Renal cortex interstitium (tissue), 11 donors: ENCODE results near the gene COG5. TPM values are rescaled to one million over a fixed set of nuclear protein-coding genes. Genes with fewer than 3 reads are reported as not detected.

ENCODE experiments used
- DNase-seq, 11 donors: peaks; one replicate each; pipeline ENCODE4 v3.0.0-alpha.2; 2013; ENCODE audit warnings: low read depth in 9 of 11, low spot score in 4 of 11; ENCODE audit errors: extremely low read depth in 1 of 11
- polyA plus RNA-seq, 3 donors: library from polyadenylated mRNA; unstranded; fragments of 120-200 nt; gene quantifications; one replicate each; pipeline ENCODE4 v1.2.1, GENCODE V29; 2013; ENCODE audit not compliant: insufficient read length in 3 of 3

COG5 gene
- polyA plus RNA-seq, 3 donors, result 31.0 to 36.7 (median 35.6) TPM

DNA sequence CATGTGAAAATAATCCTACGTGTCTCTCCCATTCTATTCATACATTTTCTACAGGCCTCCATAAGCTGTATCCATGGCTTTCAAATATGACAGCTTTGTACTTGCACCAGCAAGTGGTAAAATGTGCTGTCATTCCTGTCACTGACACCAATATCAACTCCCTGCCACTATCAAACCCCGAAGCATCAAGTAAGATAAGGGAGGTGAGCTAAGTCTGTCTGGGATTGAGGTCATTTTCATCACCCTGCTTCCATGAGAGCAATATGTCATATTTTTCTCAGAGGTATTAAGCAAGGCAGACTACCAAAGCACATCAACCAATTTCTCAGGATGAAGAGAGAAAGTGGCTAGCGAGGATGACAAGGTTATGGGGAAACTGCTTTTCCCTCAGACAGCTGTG lies 82.8 kb downstream of the COG5 start:
- DNase-seq, result no peak

DNA sequence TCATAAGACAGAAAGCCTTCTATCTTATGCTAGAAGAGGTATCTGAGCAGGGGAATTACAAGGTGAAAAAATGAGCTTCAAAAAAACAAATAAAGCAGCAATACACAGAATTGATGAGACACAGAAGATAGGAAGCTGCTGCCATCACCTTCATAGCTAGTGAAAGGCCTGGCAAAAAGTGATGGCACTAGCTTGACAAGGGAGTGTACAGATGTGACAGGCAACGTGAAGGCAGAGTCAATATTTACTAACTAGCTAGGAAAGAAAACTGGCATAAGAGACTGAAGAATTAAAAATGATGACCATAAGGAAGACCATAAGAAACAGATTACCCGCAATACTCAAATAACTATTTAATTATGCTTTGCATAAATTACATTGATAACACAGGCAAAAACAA lies 84.4 kb downstream of the COG5 start:
- no peak for DNase-seq

DNA sequence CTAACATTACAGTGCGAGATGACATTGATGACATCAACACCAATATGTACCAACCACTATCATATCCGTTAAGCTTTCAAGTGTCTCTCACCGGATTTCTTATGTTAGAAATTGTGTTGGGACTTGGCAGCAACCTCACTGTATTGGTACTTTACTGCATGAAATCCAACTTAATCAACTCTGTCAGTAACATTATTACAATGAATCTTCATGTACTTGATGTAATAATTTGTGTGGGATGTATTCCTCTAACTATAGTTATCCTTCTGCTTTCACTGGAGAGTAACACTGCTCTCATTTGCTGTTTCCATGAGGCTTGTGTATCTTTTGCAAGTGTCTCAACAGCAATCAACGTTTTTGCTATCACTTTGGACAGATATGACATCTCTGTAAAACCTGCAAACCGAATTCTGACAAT lies 89.6 kb downstream of the COG5 start:
- no peak for DNase-seq

DNA sequence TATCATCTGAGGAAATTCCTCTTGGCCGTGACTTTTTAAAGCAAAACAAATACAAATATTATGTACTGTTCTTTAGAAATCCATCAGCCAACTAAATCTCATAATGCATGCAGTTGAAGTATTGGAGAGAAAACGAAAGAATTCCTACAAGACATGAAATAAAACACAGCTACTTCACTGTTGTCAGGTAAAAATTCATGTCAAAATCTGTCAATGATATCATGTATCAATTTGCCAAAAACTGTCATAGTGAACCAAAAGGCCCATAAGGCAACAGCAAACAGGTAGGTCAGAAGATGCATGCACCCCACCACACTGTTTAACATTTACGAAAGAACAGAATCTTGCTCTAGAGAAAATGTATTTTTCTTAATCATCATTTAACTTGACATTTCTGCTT lies 91.6 kb downstream of the COG5 start:
- no peak for DNase-seq

DNA sequence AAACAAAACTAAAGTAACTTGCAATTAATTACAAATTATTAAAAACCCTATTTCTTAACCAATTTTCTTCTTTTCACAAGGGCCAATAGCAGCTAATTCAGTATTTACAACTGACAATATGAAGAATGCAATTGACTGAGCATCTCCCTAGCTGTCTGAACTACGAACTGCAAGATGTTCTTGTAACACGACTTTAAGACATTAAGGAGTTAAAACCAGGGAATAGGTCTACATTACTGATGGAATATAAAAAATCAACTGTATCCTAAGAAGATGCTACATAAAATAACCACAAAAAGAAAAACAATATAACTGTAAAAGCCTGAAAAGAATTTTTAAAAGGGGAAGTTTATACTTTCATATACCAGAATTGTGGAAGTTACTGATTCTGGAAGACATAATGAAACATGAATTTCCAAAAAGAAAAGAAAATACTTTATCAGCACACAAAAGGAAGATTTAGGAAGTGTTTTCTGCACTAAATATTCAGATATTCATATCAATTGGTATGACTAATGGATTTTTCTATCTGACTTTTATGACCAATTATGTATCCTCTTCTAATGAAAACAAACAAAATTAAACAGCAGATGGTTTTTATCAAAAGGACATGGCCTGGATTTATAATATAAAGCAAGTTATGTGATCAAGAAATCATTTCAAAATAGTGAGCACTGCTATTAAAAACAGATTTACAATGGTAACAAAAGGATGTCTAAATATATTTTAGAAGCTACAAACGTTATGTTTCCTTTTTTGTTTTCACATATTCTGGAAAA lies 92.2 kb downstream of the COG5 start:
- no peak for DNase-seq

DNA sequence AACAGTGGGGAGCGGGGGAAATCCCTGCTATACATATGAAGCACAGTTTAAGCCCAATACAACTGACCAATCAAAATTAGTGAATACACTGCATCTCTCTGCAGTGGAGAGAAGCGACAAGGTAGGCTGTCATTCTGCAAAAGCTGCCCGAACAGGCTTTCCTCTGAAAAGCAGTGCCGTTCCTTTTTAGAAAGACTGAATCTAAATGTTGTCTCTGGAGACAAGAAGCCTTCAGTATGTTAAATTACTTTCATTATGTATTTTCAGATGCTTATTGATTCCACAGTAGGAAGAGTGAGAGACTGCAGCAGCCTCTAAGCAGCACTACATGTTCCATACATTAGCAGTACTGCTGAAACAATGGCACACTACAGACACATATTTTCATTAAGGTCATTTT lies 93.8 kb downstream of the COG5 start, which contains the start of gene GPR22:
Gene GPR22 (plus strand): TSS at position 129 of the 400 bp plus-strand sequence. CDS start 4,004 bp downstream, outside the sequence.
- no peak for DNase-seq

DNA sequence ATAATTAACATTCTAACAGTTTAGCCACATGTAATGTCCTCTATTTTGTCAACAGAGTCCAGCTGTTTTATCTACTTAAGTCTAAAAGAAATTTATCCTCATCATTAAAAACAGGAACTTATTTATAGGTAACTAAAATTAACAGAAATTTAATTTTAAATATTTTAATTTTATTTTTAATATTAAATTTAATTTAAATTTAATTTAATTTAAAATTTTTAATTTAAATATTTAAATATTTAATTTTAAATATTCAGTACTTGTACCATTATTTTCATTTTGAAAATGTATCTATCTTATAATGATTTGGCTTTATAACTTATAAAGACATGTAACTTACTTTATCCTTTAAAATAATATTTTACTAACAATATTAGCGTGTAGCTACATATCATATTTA lies 94.9 kb downstream of the COG5 start:
- no peak for DNase-seq

DNA sequence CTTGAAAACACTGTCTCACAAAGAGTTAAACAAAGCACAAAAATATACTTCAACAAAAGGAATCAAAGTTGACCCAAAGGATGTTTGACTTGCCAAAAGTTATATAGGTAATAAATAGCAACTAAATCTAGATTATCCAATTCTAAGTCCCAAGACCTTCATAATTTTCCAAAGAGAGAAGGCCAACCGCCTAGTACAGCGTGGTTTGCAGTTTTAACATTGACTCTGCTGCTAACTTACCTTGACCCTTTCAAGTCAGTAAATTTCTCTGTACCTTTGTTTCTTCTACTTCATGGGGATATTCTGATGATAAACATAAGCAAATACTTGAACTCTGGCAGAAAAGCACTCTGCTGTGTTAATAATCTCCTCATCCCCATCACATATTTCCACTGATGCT lies 95.7 kb downstream of the COG5 start:
- DNase-seq, result no peak

DNA sequence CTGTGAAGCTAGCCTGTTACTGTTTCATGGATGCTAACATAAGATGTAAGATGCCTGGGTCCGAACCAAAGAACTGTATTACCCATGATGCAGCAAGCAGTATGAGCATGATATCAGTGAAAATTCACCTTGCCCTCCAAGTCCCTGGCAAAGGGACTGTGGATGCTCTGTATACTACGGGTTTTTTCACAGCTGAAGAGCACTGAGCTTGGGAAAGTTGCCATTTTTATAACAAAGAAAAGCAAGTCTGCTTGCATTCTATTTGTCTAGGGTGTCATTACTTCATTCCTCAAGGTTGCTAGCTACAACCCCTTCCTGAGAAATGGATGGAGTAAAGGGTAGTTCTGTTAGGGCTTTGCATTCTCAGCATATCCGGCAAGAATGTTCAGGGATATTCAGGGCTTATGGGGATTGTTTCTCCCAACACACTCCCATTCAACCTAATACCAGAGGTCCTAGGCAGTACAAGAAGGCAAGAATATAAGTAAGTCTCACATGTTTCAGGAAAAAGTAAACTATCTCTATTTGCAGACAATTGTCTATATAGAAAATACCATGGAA lies 99.0 kb downstream of the COG5 start:
- DNase-seq, result no peak

DNA sequence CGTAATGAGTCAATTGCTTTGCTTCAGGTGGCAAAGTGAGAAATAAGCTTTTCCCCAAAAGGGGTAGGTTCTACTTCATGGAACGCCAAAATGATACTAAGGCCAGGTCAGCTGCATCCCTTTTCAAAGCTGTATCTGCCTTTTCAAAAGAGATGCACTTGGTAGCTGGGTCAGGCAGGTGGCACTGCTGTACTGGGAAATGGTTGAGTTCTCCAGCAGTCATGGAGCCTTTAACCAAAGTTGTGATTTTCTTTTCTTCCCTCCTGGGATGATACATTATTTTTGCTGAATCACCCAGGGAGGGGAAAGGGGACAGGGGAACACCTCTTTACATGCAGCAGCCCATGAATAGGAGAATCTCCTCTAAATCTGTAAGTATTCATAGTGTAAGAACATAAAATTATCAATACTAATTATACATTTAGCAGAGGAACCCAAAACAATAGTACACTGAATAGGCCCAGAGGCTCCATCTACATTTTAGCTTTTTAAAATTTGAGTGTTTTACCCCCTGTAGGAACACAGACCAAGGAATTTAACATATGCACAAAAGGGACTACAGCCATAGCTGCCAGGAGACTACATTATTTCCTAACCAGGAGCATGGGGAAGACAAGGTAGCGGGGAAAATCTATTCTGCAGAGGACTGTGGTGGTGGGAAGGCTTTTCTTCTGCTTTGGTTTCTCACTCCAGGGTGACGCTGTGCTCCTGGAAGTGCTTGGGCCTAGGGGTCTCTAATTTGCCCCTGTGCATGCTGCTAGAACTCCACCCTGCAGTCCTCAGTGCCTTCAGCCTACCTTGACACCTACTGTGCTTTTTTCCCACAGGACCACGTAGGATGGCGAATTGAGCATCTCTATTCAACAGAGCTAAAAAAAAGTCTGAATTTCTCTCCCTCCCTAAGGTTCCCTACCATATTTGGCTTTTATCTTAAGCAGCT lies 100.3 kb downstream of the COG5 start:
- peak in 10 of 11 donors; percentile 4 to 46 (median 26) for DNase-seq

DNA sequence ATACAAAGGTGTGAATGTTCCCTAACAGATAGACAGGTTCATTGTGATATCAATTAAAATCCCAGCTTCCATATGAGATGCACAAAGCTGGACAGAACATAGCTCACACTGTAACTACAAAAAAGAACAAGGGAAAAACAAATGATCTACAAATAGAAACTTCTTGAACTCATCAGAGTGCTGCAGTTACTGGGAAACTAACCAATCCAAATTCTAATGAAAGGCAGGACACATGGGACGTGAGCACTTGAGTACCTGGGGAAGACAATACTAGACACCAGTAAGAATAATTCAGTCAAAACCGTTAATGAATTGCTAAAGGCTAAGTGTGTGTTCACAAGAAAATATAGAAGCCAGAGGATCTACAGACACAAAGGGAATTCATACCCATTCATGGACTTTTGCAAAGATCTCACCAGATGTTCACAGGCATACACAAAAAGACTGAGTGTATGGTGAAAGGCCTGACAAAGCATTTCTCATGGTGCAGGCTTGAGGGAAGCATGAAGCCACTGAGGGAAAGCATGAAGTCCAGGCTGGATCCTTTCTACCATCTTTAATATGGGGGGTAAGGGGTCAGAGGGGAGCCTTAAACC lies 101.7 kb downstream of the COG5 start:
- no peak for DNase-seq

DNA sequence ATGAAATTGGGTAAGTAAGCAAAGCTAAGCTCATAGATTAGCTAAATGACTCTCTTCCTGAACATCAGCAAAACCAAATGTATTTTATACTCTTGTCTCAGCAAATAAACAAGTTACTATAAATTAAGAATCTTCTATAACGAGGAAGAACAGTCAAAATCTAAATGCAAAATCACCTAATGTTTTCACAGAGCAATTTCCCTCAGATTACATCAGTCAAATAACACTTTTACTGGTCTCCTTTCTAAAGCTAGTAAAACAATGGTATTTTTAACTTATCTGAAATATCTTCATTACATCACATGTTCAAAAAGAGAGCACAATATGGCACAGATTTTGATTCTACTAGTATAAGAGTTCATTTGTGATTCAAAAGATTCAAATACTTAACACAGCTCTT lies 110.3 kb downstream of the COG5 start:
- no peak for DNase-seq

DNA sequence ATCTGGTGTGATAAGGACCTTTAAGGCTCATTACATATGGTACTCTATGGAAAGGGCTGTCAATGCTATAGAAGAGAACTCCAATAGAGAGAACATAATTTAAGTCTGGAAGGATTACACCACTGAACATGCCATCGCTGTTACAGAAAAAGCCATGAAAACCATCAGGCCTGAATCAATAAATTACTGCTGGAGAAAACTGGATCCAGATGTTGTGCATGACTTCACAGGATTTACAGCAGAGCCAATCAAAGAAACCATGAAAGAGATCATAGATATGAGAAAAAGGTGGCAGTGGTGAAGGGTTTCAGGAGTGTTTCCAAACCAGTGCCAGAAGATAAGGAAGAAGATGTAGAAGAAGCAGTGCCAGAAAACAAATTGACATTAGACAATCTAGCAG lies 112.8 kb downstream of the COG5 start:
- DNase-seq, result no peak

DNA sequence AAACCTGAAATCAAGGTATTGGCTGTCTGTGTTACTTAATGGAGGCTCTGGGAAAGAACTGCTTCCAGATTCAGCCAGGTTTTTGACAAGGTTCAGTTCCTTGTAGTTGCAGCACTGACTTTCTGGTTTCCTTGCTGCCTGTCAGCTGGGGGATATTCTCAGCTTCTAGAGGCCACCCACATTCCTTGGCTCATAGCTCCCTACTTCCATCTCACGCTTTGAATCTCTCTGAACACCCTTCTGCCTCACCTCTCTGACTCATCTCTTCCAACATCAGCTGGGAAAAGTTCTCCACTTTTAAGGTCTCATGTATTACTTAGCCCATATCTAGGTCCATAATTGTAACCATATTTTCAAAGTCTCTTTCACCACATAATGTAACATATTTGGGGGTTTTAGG lies 116.7 kb downstream of the COG5 start:
- no peak for DNase-seq

DNA sequence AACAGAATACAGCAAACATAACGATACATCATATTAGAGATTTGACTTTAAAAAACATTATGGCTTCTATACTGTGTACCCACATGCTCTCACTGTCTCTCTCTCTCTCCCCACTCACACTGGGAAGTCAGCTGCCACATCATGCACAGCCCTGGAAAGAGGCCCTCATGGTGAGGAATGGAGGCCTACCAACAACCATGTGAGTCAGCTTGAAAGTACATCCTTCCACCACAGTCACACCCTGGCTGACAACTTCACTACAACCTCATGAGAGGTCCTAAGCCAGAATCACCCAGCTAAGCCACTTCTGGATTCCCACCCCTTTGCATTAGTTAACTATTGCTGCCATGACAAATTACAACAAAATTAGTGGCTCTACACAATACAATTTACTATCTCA lies 117.2 kb downstream of the COG5 start:
- DNase-seq, result no peak

DNA sequence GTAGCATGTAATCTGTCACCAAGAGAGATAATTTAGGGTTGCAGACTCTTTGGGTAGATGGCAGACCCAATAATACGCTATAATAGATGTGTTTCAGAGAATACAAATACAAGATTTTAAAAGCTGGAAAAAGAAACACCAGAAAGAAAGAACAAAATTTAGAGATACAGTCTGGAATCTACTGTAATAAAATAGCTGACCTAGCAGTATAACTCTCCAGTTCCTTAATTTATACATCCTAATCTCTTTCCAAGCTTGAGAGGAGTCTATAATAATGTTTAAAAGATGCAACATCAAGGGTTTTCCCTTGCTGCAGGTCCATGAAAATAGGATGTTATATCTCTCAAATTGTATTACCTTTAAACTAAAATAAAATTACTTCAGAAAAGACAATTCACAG lies 121.0 kb downstream of the COG5 start:
- DNase-seq, result no peak

DNA sequence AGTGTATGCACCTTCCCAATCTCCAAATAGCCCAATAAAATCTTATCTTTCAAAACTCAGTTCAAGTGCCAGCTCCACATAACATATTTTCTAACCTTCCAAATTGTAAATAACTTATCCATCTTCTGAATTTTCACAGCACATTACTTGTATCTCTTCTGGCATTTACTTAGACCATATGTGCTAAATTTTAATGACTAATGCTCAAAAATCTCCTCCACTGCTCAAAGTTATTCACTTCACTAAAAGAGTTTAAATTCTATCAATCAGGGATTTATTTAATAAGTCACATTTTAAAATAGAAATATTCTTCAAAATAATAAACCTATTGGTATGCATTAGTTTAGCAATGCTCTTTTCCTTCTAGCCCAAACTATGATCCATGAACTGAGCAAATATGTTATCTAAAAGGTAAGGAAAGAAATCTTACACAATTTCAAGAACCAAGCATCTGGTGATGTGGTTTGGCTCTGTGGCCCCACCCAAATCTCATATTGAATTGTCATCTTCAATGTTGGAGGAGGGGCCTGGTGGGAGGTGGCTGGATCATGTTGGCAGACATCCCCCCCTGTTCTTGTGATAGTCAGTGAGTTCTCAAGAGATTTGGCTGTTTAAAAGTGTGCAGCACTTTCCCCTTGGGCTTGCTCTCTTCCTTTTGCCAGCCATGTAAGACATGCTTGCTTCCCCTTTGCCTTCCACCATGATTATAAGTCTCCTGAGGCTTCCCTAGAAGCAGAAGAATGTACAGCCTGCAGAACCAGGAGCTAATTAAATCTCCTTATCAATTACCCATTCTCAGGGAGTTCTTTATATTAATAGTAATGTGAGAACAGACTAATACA lies 121.9 kb downstream of the COG5 start:
- no peak for DNase-seq

DNA sequence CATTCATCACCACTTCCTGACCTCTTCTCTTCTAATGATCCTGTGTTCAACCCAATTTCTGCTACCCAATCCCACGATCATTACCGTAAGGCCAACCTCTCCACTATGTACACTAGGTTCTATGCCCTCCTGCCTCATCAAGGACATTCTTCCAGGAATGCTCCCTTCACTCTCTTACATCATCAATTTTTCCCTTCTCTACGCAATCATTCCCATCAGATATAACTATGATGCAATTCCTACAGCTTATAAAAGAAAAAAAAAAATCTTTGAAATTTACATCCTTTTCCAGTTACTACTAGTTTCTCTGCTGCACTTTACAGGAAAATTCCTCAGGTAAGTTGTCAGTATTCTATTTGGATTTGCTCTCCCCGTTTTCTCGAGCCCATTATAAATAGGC lies 124.7 kb downstream of the COG5 start:
- no peak for DNase-seq

DNA sequence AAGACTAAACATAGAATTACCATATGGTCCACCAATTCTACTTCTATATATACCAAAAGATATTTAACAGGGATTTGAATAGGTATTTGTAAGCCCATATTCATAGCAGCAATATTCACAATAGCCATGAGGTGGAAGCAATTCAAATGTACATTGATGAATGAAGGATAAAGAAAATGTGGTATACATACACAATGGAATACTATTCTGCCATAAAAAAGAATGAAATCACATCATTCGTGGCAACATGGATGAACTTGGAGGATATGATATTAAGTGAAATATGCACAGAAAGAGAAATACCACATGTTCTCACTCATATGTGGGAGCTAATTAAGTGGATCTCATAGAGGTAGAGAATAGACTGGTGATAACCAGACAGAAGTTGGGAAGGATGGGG lies 128.0 kb downstream of the COG5 start:
- DNase-seq, result no peak
